Heart left ventricle (tissue), 16 donors: ENCODE data around the gene RASGRP1. TPM values are rescaled to one million over a fixed set of nuclear protein-coding genes. Genes with fewer than 3 reads are reported as not detected.
A peak's percentile ranks its signal among the peaks of the same experiment; 100 is the strongest.

Experiments
- ATAC-seq, 4 donors: fragments of 200-7000 bp; cut with Tn5 transposase; one replicate each; pipeline ENCODE4 v1.9.1; 2020 to 2022; ENCODE audit warnings: moderate library complexity in 4 of 4, mild to moderate bottlenecking in 3 of 4, moderate number of reproducible peaks in 1 of 4
- DNase-seq, 5 donors: peaks; one replicate each; pipeline ENCODE4 v3.0.0-alpha.2; 2020
- H3K27ac ChIP-seq, 12 donors: fragments of 200-600 bp; sonication (generic) in 4 of 12; one replicate each; pipeline versions ENCODE4 v1.5.0 to v1.8.0; 2016 to 2022; ENCODE audit warnings: mild to moderate bottlenecking in 2 of 12
- H3K27me3 ChIP-seq, 9 donors: fragments of 200-600 bp; sonication (generic) in 2 of 9; one replicate each; pipeline versions ENCODE4 v1.5.1 to v1.8.0; 2016 to 2022; ENCODE audit warnings: mild to moderate bottlenecking in 3 of 9
- H3K36me3 ChIP-seq, 9 donors: fragments of 200-600 bp; sonication (generic) in 2 of 9; one replicate each; pipeline versions ENCODE4 v1.5.0 to v1.8.0; 2018 to 2022; ENCODE audit warnings: mild to moderate bottlenecking in 2 of 9
- H3K4me1 ChIP-seq, 12 donors: fragments of 200-600 bp; sonication (generic) in 4 of 12; one replicate each; pipeline versions ENCODE4 v1.5.0 to v1.8.0; 2016 to 2022; ENCODE audit warnings: mild to moderate bottlenecking in 3 of 12
- H3K4me3 ChIP-seq, 12 donors: fragments of 200-600 bp; sonication (generic) in 4 of 12; one replicate each; pipeline versions ENCODE4 v1.5.0 to v1.8.0; 2017 to 2022; ENCODE audit warnings: mild to moderate bottlenecking in 9 of 12, moderate library complexity in 4 of 12
- H3K9me3 ChIP-seq, 12 donors: fragments of 200-600 bp; sonication (generic) in 4 of 12; one replicate each; pipeline versions ENCODE4 v1.5.0 to v1.8.0; 2016 to 2022; ENCODE audit warnings: mild to moderate bottlenecking in 1 of 12
- CTCF ChIP-seq, 12 donors: fragments of 200-600 bp; sonication (generic) in 4 of 12; IDR thresholded peaks; one replicate each; pipeline versions ENCODE4 v1.5.0 to v1.8.0; 2018 to 2022; ENCODE audit warnings: antibody characterized with exemption in 12 of 12, mild to moderate bottlenecking in 5 of 12
- POLR2A ChIP-seq, 2 donors: fragments of 450-650 bp; IDR thresholded peaks; one replicate each; pipeline ENCODE4 v1.6.1; 2017; ENCODE audit warnings: antibody characterized with exemption in 2 of 2, mild to moderate bottlenecking in 2 of 2, moderate library complexity in 2 of 2
- WGBS, 4 donors: extraction: QIAGEN DNeasy Blood & Tissue Kit in 2 of 4; methylation state at CpG; one replicate each; pipeline versions ENCODE4 v1.1.5 to v1.1.7; 2013 to 2018; 5-methylcytosine and 5-hydroxymethylcytosine counted together
- intact Hi-C, 10 donors: fragments of 100-400 bp; cut with DNase I; formaldehyde crosslinking; loops; one replicate each; pipeline versions ENCODE4 v1.11.1 to v1.14.2; 2022
- long read RNA-seq, 3 donors: library from polyadenylated mRNA; unstranded; transcript quantifications; one replicate each; pipeline ENCODE4 v2.0.0, GENCODE V29; 2020 to 2021
- polyA plus RNA-seq, 2 donors: library from polyadenylated mRNA; stranded (reverse); fragments of 200-250 nt; gene quantifications; one replicate each; pipeline ENCODE4 v1.2.3, GENCODE V29; 2013
- total RNA-seq, 9 donors: library from RNA; depleted of rRNA in 2 of 9; stranded (reverse); fragments of >200 nt in 2 of 9; fragmentation: NEBNext Ultra II Directional in 3 of 9; extraction: Animal tissue kit (Norgen Biotek cat#: 25700) in 3 of 9; gene quantifications; one replicate each; pipeline versions ENCODE4 v1.1.0 to v1.2.4, GENCODE V29; 2016 to 2023
- donor health status: ischemic (EF 13 %, LVEDD 7.1; RV severe dilation, severe dysfunction).
- donor health status: healthy with polysubstance abuse.
- donor health status: DM: no; HTN: yes; CAD: no.
- donor health status: DM: no; HTN: no; CAD: no.
- donor health status: ischemic (EF 25% LVEDD 6.9; RV normal size, moderate dysfunction).
- donor health status: ischemic (EF 25% LVEDD 5.7; RV mildly dilated, moderate dysfunction).
- donor health status: healthy.
- donor health status: DM: yes; HTN: yes; CAD: no.
- donor health status: ischemic (EF 35%, LVEDD 5.7; RV mildly dilated, moderate dysfunction).
- donor health status: nonischemic (EF 11% LVEDD 7.7; RV severe dilation, severe dysfunction).
- donor health status: DM: yes; HTN: yes; CAD: no.
- donor health status: PGD.
- donor health status: ischemic (EF 29% LVEDD 5.4; RV normal size, mild dysfunction).
- donor health status: nonischemic (EF 23%, LVEDD 6.1; RV moderate dilation, normal function).

RASGRP1 gene
- total RNA-seq (1 to 10 TPM in 4 of 9 donors, under 1 TPM in 4, not detected in 1; 0.14 to 5.5 (median 0.85) TPM), polyA plus RNA-seq (under 1 TPM; 0.03 to 0.04 TPM)
- long read RNA-seq, donor 1, partial matches to known transcripts, result 0 of 2 reads
- long read RNA-seq, donor 1, other reads (novel, unspliced or antisense), result 2 of 2 reads
- long read RNA-seq, donor 2, partial matches to known transcripts, result 0 of 2 reads
- long read RNA-seq, donor 2, other reads (novel, unspliced or antisense), result 2 of 2 reads
- long read RNA-seq, donor 3, partial matches to known transcripts, result 0 of 2 reads
- long read RNA-seq, donor 3, other reads (novel, unspliced or antisense), result 2 of 2 reads

DNA sequence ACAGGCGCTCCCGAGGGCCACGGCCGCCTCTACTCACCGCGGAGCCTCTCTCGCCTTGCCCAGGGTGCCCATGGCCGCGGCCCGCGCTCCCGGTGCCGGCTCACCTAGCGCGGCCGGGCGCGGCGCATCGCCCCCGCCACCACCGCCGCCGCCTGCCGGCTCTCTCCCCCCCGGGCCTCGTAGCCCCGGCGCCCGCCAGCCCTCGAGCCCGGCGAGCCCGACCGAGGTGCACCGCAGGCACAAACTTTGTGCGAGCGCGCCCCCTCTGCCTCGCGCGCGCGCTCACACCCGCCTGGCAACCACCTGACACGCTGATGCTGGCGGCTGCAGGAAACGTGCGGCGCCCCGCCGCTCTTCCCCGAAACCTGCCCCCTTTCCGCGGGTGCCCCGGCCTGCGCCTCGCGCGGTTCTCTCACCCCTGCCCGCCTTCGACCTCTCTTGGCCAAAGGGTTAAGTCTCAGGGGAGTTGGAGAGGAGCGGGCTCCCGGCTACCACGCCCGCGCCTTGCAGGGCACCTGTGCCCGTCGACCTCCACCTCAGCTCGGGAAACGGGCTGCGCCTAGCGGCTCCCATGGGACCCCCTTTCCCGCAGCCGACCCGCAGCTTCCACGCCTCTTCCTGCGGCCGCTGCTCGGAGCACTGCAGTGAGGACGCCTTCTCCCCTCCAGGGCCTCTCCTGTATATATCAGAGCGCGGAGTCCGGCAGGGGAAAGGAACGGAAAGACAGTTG, at the start of gene RASGRP1:
Gene RASGRP1, minus strand, starts transcription at position 258 of the 730 bp plus-strand sequence. Its CDS starts 186 bp downstream, at position 72.
- ATAC-seq (peak in 3 of 4 donors; percentile 79 to 90 (median 85)), DNase-seq (peak; percentile 48 to 81 (median 50))
- peak within 1 kb of the TSS in 3 of 12 donors; percentile 25 to 83 (median 26) for H3K27ac ChIP-seq
- intact Hi-C loops, result loop anchor here (1.0 to 10.0 kb wide), 13 partner anchors 58 to 123 kb away; no protein-coding TSS in a partner anchor
- TF ChIP-seq CTCF (IDR thresholded peaks at IDR 0.05) (peak in 2 of 12 donors; percentile 13 to 47), POLR2A (IDR thresholded peaks at IDR 0.05) (no peak)
- peaks cover 0 to 17% (median 4%) of the 10 kb centered on the region in 12 donors for H3K4me1 ChIP-seq
- peaks cover 0 to 25% (median 5%) of the 10 kb centered on the region in 9 donors for H3K27me3 ChIP-seq
- H3K36me3 ChIP-seq, result no peaks in the 10 kb centered on the region
- H3K9me3 ChIP-seq, result no peaks in the 10 kb centered on the region
- H3K4me3 ChIP-seq, result peak within 1 kb of the TSS; percentile 37 to 70 (median 56)
- WGBS, 4 donors, result 2 to 4% (median 2%) methylated on average over 29 to 85 of the region's 85 CpGs

DNA sequence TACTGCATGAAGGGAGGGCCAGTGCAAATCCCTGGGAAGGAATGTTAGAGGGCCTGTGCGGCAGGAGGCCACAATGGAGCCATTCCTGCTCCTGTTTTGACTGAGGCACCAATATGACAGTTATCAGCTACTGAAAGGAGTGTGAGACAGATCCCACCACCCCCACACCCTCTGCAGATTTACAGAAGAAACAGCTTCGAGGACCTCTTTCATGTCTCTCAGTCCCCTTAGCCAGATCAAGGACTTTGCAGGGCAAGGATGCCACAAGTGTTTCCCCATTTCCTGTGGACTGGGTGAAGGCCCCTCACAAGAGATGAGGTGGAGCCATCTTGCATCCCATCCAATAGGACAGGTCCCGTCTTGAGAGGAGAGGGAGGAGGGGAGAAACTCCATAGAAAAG, 48.5 kb upstream of the RASGRP1 start:
- no peak for ATAC-seq
- 78 to 86% (median 84%) methylated on average over 3 of the region's 3 CpGs for WGBS, 4 donors

DNA sequence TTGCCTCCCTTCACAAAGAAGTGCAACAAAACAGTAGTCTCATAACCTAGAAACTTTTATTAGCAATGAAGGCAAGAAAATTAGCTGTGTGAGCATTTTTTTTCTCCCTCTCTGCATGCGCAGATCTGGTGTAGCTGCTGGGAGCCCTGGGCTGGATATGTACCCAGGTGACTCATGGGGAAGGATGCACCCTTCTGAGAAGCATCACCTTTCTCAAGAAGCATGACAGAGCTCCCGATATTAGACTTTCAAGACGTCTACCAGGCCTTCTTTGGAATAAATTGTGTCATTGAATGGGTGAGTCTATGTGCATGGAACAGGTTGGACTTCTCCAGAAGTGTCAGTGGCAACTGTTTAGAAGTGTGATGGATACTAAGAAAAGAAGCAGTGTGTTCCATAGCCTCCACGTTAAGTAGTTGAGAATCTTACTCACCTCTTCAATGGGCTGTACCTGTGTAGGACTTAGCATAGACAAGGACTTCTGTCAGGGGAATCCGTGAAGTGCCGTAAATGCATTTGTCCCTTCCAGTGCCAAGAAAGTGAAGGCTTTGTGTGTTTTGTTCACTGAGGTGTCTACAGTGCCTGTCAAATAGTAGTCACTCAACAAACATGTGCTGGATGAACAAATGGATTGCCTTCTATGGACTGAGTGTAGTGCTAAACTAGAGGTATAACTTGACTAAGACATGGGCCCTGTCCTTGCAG, 47.7 kb upstream of the RASGRP1 start:
- Histone ChIP-seq H3K27me3 (no peaks in the 10 kb centered on the region), H3K4me3 (no peak overlapping the region), H3K36me3 (no peaks in the 10 kb centered on the region), H3K9me3 (no peaks in the 10 kb centered on the region), H3K4me1 (peaks cover 0 to 17% (median 0%) of the 10 kb centered on the region in 12 donors), H3K27ac (peak overlapping the region in 1 of 12 donors; percentile 13)
- intact Hi-C loops, result no loop called here
- DNase-seq (no peak), ATAC-seq (no peak)
- TF ChIP-seq CTCF (IDR thresholded peaks at IDR 0.05), result no peak
- TF ChIP-seq POLR2A (IDR thresholded peaks at IDR 0.05), result no peak
- WGBS, 4 donors, result 82 to 89% (median 86%) methylated on average over 6 of the region's 6 CpGs

More for the DNA sequence above, 48.5 kb upstream of the RASGRP1 start:
- intact Hi-C loops, result no loop called here
- no peak for DNase-seq
- Histone ChIP-seq H3K27me3 (no peaks in the 10 kb centered on the region), H3K27ac (no peak overlapping the region), H3K4me1 (peaks cover 0 to 17% (median 0%) of the 10 kb centered on the region in 12 donors), H3K4me3 (no peak overlapping the region), H3K9me3 (no peaks in the 10 kb centered on the region), H3K36me3 (no peaks in the 10 kb centered on the region)
- TF ChIP-seq CTCF (IDR thresholded peaks at IDR 0.05) (no peak), POLR2A (IDR thresholded peaks at IDR 0.05) (no peak)
